ENCODE data around the gene PLA2G2C.
"Not testable (repeated sequence)": the region's sequence is repeated elsewhere in the genome, so short reads cannot be mapped to it uniquely, and the experiment has no call there.

The PLA2G2C gene

GRCh38 chr1:20150969-20151368 is 35.3 kb downstream of the PLA2G2C start:
- no peak for DNase-seq

GRCh38 chr1:20150326-20150705 is 36.0 kb downstream of the PLA2G2C start:
- no peak for DNase-seq

GRCh38 chr1:20149601-20150325 is 36.6 kb downstream of the PLA2G2C start:
- no peak for DNase-seq

- DNase-seq = no peak
Observed at GRCh38 chr1:20148571-20149500, 37.5 kb downstream of the PLA2G2C start.

- DNase-seq = no peak
Observed at GRCh38 chr1:20147846-20148570, 38.3 kb downstream of the PLA2G2C start.

- no peak for DNase-seq
Observed at GRCh38 chr1:20143734-20144565, 42.4 kb downstream of the PLA2G2C start.

- no peak for DNase-seq
Observed at GRCh38 chr1:20143318-20143717, 43.0 kb downstream of the PLA2G2C start.

GRCh38 chr1:20142001-20142710 is 44.2 kb downstream of the PLA2G2C start:
- no peak for DNase-seq

GRCh38 chr1:20141466-20141865 is 44.9 kb downstream of the PLA2G2C start:
- no peak for DNase-seq

- no peak for DNase-seq
Observed at GRCh38 chr1:20141001-20141400, 45.3 kb downstream of the PLA2G2C start.

GRCh38 chr1:20139776-20140612 is 46.3 kb downstream of the PLA2G2C start:
- DNase-seq = no peak

- DNase-seq = no peak
Observed at GRCh38 chr1:20138961-20139550, 47.3 kb downstream of the PLA2G2C start, which contains the start of gene PLA2G2F. Gene PLA2G2F, plus strand, starts transcription at chr1:20139323. Its CDS starts 105 bp downstream, at chr1:20139428.

- DNase-seq = no peak
Observed at GRCh38 chr1:20138346-20138745, 48.0 kb downstream of the PLA2G2C start.

- no peak for DNase-seq
Observed at GRCh38 chr1:20137604-20138003, 48.7 kb downstream of the PLA2G2C start.

- no peak for DNase-seq
Observed at GRCh38 chr1:20137055-20137454, 49.3 kb downstream of the PLA2G2C start.

- DNase-seq = no peak
Observed at GRCh38 chr1:20136249-20136648, 50.1 kb downstream of the PLA2G2C start.

GRCh38 chr1:20134995-20135394 is 51.3 kb downstream of the PLA2G2C start:
- no peak for DNase-seq

- not testable (repeated sequence) for DNase-seq
Observed at GRCh38 chr1:20130518-20130917, 55.8 kb downstream of the PLA2G2C start.

- no peak for DNase-seq
Observed at GRCh38 chr1:20126806-20127440, 59.4 kb downstream of the PLA2G2C start.

All from suppressor macrophage treated with lipopolysaccharide for 4 hours (primary cell).